ENCODE measurements around the gene PTPN2.
"Not testable (repeated sequence)": the region's sequence is repeated elsewhere in the genome, so short reads cannot be mapped to it uniquely, and the experiment has no call there.

Gene PTPN2

DNA sequence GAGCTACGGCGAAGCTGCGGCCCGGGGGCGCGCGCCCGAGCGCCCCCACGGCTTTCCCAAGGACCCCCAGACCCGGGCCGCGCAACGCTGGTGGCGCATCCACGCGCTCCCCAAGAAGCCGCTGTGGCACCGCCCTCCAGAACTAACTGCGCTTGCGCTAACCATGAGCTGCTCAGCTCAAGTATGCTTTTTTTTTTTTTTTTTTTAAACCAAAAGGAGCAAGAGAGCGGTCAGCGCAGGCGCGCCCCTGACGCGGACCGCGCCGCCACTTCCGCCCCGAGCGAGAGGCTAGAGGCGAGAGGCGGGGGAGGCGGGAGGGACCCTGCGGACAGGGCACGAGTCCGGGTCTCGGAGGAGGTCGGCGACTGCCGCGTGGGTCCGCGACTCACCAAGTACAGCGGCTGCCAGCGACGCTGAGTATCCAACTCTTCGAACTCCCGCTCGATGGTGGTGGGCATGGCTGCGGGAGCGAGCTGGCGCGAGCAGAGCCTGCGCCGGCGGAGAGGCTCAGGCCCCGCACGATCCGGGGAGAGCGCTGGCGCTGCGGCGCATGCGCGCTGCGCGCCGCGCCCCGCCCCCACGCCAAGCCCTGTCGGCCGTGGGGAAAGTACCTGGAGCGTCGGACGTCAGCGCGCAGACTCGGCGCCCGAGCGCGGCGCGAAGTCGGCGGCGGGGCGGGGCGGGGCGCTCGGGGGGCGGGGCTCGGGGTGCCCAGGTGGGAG, at the start of gene PTPN2:
Gene PTPN2 (minus strand): TSS at position 554 of the 722 bp plus-strand sequence. CDS start 96 bp downstream, at position 458.
- DNase-seq (ENCODE audit: low read depth in 2 of 2) = peak; percentile 87 to 91

DNA sequence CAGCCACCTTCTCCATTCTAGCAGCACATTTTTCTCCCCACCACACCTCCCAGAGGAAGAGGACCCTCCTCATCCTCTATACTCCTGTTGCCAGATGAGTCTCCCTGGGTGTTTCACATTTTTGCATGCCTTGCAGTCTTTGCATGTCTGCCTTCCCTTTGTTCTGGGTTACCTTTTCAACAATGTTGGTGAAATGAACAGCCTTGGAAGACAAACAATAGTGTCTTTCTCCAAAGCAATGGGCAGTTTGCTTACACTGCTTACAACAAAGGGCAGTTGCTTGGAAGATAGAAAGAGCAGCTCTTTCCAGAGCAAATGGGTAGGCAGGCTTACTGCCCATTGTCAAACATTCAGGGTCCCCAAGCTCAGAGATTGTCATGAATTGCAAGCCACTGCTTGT, 49.3 kb upstream of the PTPN2 start:
- DNase-seq (ENCODE audit: low read depth in 2 of 2) = no peak

- DNase-seq (ENCODE audit: low read depth in 2 of 2) = no peak
Measured at GRCh38 chr18:12930908-12931307, 46.9 kb upstream of the PTPN2 start.

GRCh38 chr18:12930376-12930775, 46.3 kb upstream of the PTPN2 start:
- DNase-seq (ENCODE audit: low read depth in 2 of 2) = no peak

- no peak for DNase-seq (ENCODE audit: low read depth in 2 of 2)
Measured at GRCh38 chr18:12929477-12930083, 45.5 kb upstream of the PTPN2 start.

DNA sequence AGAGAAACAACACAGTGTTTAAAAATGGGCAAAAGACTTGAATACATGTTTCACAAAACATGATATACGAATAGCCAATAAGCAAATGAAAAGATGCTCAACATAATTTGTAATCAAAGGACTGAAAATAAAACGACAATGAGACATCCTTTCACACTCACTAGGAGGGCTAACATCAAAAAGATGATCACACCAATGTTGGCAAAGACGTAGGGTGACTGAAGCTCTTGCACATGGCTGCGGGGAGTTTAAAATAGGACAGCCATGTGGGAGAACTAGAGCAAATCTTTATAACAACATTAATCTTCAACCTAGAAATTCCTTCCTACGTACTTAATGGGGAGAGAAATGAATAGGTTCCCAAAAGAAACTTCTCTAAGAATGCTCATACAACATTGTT, 44.6 kb upstream of the PTPN2 start:
- DNase-seq (ENCODE audit: low read depth in 2 of 2) = no peak

GRCh38 chr18:12928206-12928605, 44.2 kb upstream of the PTPN2 start:
- no peak for DNase-seq (ENCODE audit: low read depth in 2 of 2)

DNA sequence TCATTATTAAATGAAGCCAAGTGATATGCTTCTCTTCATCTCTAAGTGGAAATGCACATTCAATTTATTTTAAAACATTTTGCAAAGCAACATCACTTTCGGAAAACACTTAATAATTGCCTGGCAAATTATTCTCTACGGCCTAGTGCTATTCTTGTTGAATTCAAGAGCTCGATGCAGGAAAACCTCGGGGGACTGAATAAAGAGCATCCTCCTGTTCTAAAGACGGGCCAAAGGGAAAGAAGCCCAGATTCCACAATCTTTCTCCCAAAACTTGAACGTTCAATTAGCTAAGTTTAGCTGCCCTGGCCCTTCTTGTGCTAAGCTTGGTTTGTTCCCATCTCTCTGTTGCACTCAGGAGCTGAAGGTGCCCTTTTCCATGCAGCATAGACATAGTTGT, 40.6 kb upstream of the PTPN2 start:
- DNase-seq (ENCODE audit: low read depth in 2 of 2) = no peak

- no peak for DNase-seq (ENCODE audit: low read depth in 2 of 2)
Measured at GRCh38 chr18:12922266-12922665, 38.2 kb upstream of the PTPN2 start.

- DNase-seq (ENCODE audit: low read depth in 2 of 2) = peak in 1 of 2 donors; percentile 17
Measured at GRCh38 chr18:12921178-12921577, 37.1 kb upstream of the PTPN2 start.

GRCh38 chr18:12911929-12912703, 28.1 kb upstream of the PTPN2 start:
- no peak for DNase-seq (ENCODE audit: low read depth in 2 of 2)

GRCh38 chr18:12911025-12911928, 27.2 kb upstream of the PTPN2 start:
- DNase-seq (ENCODE audit: low read depth in 2 of 2) = peak; percentile 27 to 65

- no peak for DNase-seq (ENCODE audit: low read depth in 2 of 2)
Measured at GRCh38 chr18:12908706-12909105, 24.7 kb upstream of the PTPN2 start.

- no peak for DNase-seq (ENCODE audit: low read depth in 2 of 2)
Measured at GRCh38 chr18:12907258-12907925, 23.4 kb upstream of the PTPN2 start.

DNA sequence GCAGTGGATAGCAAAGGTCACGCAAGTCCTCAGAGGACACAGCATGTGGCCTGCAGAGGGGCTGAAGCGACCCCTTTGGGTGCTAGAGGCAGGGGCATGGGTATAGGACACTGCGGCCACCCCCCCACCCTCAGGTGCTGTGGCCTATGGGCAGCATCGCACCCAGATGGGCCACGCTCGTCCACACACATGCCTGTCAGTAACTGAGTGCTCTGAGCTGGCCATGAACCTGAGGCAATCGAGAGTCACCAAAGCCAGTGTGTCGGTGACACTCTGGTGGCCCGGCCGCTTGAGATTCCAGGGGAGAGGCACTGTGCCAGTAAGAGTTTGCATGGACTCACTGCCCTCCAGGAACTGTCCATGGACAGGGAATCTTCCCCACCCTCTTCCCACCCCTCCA, 22.7 kb upstream of the PTPN2 start:
- DNase-seq (ENCODE audit: low read depth in 2 of 2) = no peak

DNA sequence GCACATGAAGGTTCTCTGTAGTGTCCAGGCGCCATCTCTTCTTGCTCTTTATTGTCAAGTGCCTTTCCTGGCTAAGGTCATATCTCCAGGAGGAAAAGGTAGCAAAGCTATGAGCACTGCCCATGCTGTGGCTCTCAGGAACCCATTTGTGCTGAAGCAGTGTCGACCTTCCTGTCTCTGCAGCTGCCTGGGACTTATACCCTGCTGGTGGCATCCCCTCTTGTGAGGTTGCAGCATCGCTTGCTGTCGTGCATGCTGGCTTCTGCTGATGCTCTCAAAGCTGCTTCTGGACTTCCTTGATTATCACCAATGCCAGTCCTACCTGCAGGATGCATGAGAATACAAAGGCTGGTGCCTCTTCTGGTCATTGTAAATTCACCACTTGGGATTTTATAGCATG, 22.1 kb upstream of the PTPN2 start:
- no peak for DNase-seq (ENCODE audit: low read depth in 2 of 2)

GRCh38 chr18:12904012-12904516, 20.0 kb upstream of the PTPN2 start:
- peak; percentile 28 to 41 for DNase-seq (ENCODE audit: low read depth in 2 of 2)

DNA sequence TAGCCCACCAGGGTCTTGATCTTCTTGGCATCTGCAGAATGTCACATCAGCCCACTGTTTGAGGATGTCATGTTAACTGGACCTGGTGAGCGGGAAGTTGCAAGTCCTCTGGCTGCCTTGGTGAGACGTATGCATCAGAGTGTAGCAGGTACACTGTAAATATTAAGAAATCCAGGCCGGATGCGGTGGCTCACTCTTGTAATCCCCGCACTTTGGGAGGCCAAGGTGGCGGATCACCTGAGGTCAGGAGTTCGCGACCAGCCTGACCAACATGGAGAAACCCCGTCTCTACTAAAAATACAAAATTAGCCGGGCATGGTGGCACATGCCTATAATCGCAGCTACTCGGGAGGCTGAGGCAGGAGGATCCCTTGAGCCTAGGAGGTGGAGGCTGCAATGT, 17.2 kb upstream of the PTPN2 start:
- DNase-seq (ENCODE audit: low read depth in 2 of 2) = not testable (repeated sequence)

GRCh38 chr18:12896784-12897333, 12.8 kb upstream of the PTPN2 start:
- not testable (repeated sequence) for DNase-seq (ENCODE audit: low read depth in 2 of 2)

DNA sequence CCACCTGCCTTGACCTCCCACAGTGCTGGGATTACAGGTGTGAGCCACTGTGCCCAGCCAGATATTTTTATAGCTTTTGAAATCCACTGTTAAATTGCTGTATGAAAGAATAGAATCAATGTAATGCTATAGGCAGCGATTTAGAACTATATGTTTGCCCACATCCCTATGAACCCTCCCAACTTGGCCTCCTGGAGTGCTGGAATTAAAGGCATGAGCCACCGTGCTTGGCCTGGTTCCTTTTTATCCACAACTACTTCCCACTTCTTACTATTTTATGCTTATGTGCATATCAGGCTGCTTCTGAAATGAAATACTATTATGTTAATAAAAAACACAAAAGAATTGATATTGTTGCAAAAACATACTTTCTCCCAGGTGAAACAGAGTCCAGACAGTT, 11.6 kb upstream of the PTPN2 start:
- no peak for DNase-seq (ENCODE audit: low read depth in 2 of 2)

DNA sequence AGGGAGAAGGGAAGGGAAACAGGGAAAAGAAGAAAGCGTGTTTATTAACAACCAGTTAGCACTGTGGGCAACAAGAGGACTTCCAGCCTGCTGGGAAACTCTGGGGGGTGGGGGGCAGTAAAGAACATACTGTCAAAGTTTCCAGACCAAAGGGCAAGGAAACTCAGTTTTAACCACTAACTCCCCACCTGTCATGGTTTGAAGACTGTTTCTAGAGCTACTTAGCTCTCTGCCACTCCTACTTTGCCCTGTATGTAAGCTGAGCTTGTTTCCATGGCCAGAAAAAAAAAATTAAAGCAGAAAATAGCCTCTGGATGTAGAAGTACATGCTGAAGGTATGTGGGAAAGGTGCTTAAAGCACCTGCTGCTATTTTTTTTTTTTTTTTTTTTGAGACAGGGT, 11.0 kb upstream of the PTPN2 start:
- no peak for DNase-seq (ENCODE audit: low read depth in 2 of 2)
